HG03442 (cell line): ENCODE measurements around the gene DPP6.

Experiments used
- ATAC-seq: cut with Tn5 transposase; IDR thresholded peaks from one replicate; pipeline ENCODE4 v1.9.1; 2021; ENCODE audit warnings: mild to moderate bottlenecking, moderate library complexity; ENCODE audit not compliant: unreplicated experiment

The DPP6 gene

DNA sequence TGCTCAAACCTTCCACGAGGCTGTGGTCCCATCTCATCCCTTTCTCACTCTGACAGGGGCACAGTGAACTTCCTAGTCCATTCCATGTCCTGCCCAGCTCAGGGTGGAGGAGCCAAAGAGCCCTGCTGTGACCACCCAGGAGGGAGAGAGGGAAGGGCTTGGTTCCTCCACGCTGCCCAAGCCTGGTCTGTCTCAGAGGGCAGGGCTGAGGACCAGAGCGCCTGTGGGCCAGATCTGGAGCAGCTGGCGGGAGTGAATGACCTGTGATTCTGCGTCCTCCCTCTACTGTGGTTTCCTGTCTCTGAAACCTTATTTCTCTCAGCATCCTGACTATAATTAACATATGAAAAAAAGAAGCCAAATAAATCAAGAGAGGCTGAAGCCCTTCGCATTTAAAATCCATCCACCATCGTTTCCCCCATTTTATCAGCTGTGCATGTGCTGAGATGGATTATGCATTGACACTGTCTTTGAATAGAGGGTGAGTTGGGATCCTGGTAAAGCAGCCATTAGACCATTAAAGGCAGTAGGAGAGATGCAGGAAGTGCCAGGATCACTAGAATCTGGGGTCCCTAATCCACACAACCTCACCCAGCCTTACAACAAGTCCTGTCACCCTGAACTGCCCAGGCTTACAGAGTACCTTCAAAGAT is 165.6 kb downstream of the DPP6 start:
- no peak for ATAC-seq

DNA sequence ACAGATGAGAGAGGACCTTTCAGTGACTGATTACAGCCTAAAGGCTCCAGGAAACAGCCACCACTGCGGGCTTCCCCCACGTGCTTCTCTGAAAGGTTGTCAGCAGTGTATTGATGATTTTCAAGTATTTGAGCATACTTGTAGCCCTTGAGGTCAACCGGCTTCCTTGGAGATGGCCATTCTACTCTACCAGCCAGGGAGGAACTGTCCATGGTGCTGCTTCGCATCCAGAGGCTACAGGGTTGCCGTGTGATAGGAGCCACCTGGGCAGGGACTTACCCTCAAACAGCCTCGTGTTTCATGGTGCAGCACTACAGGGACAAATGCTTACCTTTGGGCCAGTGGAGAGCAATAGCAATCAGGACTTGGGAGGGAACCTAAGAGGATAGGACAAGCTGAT is 179.5 kb downstream of the DPP6 start:
- ATAC-seq: no peak

DNA sequence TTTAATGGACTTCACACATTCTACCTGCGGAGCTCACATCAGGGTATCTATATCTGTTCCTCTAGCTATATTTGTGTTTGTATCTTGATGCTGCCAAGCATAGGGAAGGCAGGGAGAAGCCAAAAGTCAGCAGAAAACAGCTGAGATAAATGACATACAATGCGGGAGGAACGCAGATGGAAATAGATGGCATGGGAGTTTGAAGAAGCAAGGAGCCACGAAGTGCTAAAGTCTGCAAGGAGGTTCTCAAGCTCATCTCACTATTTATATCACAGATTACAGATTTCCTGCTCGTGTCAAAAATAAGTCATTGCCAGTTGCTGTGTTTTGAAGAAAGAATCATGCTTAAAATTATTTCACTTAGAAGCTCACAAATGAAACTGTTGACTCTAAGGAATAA is 180.5 kb downstream of the DPP6 start:
- no peak for ATAC-seq

DNA sequence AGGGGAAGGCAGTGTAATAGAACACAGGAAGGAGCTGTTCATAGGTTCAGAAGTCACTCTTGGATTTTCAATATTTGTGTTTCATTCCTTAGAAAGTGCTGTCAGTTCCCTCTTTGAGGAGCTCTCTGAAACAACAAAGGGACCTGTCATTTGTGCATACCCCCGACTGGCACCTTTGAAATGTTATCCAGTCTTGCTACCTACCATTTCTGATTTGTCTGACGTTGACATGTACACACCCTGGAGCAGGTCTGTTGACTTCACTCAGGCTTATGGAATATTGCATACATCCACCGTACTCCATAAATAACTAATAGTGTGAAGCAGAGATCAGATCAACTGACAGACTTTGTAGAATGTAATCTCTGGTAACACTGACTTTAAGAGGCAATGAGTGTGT is 189.8 kb downstream of the DPP6 start:
- ATAC-seq: no peak

DNA sequence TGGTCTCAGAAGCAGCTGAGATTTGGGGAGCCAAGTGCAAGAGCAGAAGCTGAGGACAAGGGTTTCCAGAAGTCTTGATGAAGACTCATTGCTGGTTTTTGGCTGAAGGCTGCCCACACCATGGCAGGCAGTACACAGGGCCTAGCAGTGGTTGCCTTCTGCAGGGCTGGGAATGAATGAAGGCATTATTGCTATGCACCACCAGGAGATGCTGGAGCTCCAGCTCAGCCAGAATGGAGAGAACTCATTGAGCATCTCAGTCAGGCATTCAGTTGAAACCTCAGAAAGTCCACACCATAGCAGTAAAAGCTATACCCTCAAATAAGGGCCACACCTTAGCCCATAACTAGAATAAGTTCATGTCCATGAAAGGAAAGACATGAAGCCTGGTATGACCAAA is 190.5 kb downstream of the DPP6 start:
- ATAC-seq: no peak

DNA sequence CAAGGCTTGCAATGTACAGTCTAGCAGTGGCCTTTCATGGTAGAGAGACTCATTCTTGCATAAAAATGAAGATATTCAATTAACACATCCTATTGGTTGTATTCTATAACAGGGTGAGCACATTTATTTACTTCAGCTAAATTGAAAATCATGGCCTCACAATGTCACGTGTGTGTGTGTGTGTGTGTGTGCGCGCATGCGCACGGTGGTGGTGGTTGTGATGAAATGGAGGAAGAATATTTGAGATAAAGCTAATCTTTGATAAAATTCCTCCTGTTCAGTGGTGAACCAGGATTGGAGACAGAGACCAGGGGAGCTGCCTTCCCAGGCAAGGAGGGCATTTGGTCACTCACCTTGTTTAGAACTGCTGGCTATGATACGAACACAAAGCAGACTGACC is 199.8 kb downstream of the DPP6 start:
- ATAC-seq: no peak

DNA sequence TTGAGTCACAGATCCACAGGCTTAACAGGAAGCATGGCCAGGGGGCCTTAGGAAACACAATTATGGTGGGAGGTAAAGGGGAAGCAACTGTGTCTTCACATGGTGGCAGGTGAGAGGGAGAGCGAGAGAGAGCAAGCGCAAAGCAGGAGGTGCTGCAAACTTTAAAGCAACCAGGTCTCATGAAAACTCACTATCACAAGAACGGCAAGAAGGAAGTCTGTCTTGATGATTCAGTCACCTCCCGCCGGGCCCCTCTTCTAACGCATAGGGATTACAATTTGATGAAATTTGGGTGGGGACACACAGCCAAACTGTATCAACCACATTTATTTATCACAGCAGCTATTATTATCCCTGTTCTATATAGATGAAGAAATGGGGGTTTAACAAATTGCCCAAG is 201.6 kb downstream of the DPP6 start:
- ATAC-seq: no peak

DNA sequence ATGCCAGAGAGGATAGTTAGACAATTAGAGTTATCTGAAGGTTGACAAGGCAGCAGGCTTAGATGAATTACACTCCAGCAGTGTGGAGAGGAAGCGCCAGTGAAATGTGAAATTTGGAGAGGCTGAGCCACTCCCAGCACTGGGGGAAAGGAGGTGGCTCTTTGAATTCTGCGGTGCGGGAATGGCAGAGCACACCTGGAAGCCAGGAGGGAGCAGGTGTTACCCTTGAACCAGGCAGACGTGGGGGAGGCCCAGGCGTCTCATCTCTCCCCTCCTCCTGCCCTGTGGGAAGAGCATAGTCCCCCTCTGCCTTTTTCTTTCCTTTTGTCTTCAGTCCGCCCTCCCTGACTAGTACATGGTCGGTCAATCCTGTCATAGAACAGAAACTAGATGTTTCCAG is 203.1 kb downstream of the DPP6 start:
- no peak for ATAC-seq

DNA sequence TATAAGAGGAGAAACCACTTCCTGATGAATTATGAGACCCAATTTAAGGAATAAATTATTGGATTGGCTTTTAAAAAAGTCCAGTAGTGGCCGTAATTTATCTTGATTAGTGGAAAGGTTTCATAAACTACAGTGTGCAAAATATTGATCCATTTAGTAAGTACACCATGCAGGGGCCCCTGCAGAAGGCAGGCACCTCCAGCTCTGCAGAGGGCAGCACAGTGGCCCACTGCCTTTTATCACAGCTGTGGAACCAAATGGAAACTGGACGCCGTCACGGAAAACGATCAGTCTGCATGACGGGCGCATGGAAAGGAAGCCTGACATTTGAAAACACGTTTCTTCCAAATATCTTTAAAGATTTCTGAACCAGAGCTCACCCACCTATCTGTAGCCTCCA is 204.0 kb downstream of the DPP6 start:
- ATAC-seq: no peak

DNA sequence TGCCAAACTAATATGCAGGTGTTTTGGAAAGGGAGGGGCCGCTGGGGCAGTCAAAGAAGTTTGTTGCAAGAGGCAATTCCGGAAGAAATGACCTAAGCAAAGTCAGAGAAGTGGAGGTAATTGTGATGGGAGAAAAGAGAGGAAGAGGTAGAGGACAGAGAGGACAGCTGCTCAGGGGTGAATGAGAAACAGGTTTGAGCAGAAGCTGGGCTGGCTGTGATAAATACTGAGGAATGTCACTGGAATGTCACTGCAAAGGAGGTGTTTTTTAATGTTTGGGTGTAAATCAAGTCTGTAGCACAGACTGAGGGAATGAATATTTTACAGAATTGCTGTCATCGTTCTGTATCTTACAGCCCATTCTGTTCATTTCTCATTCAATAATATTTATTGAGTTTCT is 207.2 kb downstream of the DPP6 start:
- ATAC-seq: no peak

DNA sequence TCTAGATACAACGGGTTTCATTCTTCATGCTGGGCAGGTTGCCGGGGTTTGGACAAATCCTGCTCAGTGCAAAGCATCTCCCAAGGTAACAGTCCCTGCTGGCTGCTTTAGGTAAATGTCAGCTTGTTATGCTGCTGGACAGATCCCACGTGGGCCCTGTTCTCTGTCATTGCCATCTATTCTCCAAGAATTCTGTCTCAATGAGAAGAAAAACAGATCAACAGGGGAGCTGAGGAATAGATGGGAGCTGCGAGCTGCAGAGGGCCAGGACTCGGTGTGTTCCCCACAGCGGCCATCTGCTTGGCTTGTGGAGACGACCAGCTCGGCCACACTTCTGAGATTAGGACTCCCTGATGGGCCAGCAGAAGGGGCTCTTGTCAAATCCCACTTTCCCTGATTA is 235.2 kb downstream of the DPP6 start:
- ATAC-seq: no peak

DNA sequence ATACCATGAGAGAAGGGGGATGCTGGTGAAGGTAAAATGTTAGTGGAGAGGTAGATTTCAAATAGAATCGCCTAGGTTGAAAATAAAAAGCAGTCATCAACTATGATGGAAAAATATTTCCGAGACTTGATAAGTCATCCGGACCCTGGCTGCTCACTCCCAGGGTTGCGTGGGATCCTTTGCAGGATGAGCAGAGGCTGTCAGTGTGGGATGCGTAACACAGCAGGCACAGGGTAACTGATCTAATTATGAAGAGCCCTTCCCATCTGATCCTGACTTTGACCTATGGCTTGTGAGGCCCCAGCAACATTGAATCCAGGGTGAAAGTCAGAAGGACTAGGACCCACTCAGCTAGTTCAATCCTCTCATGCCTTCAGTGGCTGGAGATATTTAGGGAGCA is 236.9 kb downstream of the DPP6 start:
- no peak for ATAC-seq

DNA sequence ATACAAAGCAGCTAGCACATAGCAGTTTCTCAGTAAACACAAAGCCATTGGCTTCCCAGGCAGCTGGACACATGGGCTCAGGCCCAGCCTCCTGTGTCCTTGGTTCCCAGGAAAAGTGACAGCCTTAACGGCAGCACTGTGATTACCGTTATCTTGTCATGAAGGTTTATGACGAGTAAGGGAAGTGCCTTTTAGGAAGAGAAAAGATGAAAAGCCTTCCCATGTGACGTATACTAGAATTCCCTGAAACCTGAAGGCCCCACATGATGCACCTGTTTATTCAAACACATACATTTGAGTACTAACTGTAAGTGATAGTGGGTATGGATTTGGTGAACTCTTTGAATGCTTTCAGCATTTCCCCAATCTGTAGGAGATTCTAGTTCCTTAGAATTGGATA is 244.2 kb downstream of the DPP6 start:
- no peak for ATAC-seq

DNA sequence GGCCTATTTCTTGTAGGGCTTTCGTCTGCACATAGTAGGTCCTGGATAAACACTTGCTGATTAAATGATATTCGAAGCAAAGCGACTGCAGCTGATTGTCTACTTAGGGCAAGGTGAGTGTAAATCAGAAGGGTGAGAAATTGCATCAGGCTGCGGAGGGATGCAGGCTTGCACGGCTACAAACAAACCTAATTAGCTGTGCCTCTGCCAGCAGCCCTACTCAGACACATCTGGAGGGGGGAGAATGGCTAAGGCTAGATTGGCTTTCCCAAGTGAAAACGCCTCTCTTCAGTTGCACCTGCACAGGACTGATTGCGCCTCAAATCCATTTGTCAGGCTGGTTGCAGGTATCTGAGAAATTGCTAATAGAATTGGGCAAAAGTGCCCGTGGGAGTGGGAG is 247.5 kb downstream of the DPP6 start:
- no peak for ATAC-seq

DNA sequence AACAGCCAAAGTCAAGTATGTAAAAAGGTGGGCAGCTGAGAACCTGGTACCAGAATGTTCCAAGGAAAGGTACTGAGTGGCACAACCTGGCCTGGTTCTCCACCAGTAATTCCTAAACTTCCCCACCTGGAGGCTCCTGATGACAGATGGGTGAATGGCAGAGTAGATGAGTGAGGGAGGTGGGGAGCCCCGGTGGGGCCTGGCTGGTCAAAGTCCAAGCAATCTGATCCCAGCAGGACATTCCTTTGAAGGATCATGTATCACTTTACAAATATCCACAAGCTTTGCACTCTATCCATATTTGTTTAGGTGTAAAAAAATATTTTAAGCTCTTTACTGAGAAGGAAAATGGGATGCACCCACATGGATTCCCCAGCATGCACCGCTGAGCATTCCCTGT is 250.2 kb downstream of the DPP6 start:
- no peak for ATAC-seq

DNA sequence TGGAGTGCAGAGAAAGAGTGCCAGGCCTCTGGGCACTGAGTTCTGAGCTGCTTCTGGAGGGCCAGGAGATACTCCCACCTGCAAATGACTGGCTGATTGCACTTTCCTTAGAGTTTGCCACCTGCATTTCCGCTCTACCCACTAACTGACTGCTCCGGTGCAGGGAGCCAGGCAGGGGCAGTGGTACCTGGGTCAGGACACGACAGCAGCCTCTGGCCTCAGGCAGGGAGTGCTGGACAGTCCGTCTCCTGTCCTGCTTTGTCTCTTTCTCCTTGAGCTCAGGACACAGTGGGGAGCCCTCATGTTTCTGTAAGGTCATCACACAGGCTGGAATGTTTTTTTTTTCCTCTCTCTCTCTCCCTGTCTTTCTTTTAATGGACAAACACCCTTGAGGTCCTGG is 252.0 kb downstream of the DPP6 start:
- no peak for ATAC-seq

DNA sequence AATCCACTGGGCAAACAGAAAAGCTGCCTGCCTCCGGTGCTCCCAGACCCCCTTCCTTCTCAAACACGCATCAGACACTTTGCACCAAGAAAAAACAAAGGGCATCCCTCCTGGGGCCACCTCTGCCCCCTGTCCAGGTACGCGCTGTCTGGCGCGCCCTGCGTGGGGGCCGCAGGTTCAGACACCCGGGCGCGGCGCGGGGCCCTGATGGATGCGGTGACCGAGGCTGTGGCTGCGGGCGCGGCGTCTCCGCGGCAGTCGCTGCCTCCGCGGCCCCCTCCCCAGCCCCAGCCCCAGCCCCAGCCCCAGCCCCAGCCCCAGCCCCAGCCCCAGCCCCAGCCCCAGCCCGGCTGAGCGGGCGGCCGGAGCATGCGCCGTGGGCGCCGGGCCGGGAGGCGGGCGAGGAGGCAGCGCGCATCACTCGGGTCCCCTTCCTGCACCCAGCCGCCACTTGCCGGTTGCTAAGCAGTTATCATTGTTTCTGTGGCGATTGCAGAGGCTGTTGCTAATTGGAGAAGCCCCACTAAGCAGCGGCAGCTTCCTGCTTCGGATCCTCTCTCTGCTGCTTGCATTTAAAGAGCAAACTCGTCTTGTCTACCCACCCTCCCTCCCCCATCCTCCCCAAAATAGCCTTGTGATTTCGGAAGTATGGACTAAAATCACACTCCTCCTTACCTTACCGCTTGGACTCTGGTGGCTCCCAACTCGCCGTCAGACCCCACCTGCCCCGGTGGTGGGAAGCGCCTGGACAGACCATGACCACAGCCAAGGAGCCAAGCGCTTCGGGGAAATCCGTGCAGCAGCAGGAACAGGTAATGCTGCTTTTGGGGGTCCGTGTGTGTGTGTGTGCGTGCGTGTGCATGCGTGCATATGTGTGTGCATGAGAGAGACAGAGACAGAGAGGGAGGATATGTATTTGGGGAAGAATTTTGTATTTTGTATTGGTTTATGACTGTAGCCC is 252.8 kb downstream of the DPP6 start:
- ATAC-seq: no peak

DNA sequence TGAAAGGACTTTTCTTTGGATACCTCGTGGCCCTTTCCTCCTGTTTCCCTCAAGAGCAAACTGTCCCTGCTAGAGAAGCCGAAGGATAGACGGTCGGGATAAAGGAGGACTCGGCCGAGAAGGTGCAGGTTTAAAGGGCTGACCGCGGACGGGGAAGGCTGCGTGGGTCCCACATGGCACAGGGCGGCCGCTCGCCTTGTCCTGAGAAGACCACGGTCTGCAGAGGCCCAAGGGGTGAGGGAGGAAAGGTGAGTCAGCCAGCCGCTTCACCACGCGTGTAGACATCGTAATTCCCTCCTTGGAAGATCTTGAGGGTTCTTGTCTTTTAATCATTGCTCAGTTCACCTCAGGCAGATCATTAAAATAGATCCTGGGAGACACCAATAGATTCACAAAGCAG is 253.8 kb downstream of the DPP6 start:
- no peak for ATAC-seq

DNA sequence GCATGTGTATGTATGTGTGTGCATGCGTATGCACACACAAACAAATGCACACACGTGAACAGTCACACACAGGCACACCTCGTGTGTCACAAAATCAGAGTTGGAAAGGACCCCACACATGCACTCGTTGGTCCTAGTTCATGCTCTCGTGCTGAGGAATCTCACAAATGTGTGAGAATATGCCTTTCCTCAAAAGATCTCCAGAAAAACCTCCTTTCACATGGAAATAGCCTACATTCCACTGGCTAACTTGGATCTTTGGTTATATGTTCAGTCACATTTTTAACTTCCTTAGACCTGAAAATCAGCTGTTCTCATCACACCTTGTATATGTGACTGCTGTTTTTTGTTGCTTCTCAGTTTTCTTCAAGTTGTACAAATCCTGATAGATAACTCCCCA is 256.7 kb downstream of the DPP6 start:
- ATAC-seq: no peak

DNA sequence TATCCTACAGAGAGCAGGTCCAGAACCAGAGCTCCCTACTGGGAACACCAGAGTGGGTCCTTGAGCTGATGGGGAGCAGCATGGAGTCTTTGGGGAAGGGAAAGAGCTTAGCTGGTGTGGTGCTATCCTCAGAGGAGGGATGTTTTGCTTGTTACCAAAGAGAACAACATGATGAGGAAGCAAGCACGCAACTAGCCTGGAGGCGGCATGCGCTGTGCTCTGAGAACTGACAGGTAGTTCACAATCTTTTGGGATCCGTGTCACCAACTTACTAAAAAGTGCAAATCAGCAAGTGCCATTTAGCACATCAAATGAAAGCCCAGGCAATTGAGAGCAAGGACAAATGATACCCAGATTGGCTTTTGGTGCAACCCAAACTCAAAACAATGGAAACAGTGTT is 257.9 kb downstream of the DPP6 start:
- no peak for ATAC-seq

DNA sequence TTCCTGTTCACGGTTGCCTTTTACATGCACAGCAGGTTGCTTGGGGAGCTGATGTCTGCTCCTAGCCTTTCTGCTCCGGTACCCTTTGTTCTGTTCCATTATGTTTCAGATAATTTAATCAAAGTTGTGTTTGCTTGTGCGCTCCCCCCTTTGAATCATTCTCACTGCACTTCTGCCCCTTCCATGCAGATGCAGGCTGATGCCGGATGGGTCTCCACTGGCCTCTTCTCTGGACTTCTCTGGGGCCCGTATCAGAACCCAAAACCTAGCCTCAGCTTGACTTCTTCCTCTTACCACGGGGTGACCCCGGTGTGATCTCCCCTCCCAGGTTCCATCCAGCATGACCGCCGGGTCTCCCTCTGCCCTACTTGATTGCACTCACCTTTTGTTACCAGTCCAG is 272.0 kb downstream of the DPP6 start:
- ATAC-seq: no peak

DNA sequence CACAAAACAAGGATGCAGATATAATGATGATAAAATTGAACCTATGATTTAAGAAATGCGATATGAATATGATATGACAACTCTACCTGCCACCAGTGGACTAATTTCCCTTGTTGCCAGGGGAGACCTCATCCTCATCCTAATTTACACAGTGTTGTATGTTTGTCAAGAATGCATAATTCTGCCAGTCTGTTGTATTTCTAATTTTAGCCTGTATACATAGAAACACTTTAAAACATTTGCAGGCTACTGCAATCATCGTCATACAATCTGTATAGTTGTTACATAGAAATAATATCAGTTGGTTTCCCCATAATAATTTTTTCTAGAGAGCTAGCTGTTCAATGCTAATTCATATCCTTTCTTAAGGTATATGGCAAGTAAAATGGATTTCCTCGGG is 274.2 kb downstream of the DPP6 start:
- no peak for ATAC-seq

DNA sequence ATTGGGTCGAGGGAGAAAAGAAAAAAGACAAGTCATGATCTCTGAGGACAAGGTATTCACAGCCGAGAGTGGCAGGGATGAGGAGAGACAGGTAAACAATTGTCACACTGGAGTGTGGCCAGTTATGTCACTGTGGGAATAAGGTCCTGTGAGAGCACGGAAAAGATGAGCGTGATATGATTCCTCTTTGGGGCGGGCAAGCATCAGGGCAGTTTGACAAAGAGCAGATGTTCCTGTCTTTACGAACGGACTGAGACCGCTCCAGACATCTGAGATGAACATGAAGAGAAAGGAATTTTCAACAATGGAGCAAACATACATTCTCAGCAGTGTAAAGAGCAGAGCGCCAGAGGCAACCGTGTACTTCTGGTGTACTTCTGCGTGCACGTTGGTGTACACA is 278.1 kb downstream of the DPP6 start:
- no peak for ATAC-seq
